Activated CD8-positive, alpha-beta memory T cell treated with anti-CD3 and anti-CD28 coated beads for 1 hour (primary cell): ENCODE data around the gene AP1AR.
"Not testable (repeated sequence)": the region's sequence is repeated elsewhere in the genome, so short reads cannot be mapped to it uniquely, and the experiment has no call there.

Experiments
- DNase-seq, 2 donors: peaks; one replicate each; pipeline ENCODE4 v3.0.0-alpha.2; 2020; ENCODE audit warnings: low read depth in 1 of 2; ENCODE audit errors: extremely low read depth in 1 of 2

AP1AR gene, protein sequence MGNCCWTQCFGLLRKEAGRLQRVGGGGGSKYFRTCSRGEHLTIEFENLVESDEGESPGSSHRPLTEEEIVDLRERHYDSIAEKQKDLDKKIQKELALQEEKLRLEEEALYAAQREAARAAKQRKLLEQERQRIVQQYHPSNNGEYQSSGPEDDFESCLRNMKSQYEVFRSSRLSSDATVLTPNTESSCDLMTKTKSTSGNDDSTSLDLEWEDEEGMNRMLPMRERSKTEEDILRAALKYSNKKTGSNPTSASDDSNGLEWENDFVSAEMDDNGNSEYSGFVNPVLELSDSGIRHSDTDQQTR

DNA sequence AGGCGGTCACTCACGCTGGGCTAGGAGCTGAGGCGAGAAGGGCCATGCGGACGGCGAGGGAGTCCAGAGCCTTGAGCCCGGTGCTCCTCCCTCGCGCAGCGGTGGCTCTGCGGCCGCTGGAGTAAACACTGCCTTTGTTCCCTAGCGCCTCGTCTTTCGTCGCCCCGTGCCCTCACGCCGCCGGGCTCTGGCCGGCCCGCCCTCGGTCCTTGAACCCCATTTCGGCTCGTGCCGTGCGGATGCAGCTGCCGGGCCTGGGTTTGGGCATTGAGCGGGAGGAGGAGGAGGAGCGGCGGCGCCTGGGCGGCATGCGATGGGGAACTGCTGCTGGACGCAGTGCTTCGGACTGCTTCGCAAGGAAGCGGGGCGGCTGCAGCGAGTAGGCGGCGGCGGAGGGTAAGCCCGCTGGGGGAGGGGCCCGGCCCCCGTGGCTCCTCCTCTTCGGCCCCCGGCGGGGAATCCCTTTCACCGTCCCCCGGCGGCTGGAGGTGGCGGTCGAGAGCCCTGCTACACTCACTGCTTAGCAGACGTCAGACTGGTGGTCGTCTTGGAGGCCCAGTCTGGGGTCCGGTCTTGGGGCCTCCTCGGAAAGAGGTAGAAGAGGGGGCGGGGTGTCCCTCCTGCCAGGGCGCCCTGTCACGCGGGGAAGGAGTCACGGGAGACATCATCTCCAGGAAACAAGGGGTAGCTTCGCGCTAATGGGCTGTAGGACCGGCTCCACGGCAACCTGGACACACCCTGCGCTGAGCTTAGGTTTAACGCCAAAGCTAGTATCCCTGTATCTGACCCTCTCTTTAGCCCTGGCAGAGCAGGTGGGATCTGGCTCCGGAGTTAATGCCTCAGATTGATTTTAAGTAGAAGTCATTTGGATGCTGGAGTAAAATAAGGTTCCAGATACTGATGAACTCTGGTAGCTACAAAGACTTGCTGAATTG is at the start of gene AP1AR:
TSS of gene AP1AR (plus strand) at position 9 of the 935 bp plus-strand sequence. CDS start at position 314, 305 bp downstream.
- peak; percentile 40 to 73 for DNase-seq

DNA sequence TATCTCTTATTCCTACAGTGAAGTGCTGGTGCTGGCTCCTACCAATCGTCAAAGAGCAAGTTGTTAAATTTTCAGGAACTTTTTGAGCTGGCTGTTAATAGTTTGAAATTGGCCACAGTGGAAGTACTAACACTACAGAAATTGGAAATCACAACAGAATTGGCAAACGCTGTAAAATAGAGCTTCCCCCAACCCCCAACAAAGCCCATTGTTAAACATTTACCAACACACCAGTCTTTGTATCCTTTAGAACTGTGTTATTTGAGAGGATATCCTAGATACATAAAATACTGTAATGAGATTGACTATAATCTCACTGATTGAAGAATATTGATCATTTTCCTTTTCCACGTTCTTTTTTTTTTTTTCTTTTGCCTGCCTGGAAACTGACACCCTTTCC is 49.0 kb upstream of the AP1AR start:
- DNase-seq: no peak

DNA sequence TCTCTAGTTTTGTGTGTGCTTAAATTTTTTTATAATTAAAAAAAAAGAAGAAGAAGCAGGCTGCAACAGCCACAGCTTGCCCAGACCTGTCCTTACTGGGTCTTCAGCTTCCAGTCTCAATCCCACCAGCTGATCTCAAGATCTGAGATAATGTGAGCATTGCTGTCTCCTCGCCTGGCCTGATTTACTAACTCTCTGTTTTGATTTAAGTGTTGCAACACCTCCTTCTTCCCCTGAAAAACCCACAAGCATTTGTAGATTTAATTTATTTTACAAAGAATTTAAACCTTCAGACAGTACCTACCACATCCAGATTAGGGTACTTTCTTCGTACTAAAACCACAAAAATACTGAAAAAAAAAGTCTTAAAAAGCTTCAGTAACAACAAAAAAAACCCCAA is 48.3 kb upstream of the AP1AR start:
- no peak for DNase-seq

DNA sequence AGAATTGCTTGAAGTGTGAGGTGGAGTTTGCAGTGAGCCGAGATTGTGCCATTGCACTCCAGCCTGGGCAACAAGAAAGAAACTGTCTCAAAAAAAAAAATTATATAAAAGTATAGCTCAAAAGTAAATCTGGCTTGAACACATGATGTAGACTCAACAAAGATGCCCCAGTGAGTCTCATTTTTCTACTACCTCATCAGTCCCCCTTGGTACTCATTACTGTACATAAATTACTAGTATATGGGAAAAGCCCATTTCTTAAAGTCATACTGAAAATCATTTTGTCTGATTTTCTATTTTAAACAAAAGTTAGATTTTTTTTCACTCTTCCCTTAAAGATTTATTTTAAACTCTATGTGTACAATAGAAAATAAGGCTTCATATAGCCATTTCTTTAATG is 47.1 kb upstream of the AP1AR start:
- no peak for DNase-seq

DNA sequence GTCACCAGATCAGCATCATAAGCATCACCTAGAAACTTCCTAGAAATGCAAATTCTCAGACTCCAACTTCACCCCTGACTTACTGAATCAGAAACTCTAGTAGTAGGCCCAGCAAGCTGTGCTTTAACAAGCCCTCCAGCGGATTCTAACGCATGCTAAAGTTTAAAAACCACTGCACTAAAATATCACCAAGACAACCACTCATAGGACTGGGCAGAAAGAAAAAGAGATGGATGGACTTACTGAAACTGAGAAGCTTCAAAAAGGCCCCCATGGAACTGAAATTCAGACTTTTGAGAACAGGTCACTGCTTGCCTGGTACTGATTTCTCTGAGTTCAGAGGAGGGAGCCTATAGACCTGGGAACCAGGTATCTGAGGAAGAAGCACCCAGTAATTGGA is 46.3 kb upstream of the AP1AR start:
- DNase-seq: no peak

DNA sequence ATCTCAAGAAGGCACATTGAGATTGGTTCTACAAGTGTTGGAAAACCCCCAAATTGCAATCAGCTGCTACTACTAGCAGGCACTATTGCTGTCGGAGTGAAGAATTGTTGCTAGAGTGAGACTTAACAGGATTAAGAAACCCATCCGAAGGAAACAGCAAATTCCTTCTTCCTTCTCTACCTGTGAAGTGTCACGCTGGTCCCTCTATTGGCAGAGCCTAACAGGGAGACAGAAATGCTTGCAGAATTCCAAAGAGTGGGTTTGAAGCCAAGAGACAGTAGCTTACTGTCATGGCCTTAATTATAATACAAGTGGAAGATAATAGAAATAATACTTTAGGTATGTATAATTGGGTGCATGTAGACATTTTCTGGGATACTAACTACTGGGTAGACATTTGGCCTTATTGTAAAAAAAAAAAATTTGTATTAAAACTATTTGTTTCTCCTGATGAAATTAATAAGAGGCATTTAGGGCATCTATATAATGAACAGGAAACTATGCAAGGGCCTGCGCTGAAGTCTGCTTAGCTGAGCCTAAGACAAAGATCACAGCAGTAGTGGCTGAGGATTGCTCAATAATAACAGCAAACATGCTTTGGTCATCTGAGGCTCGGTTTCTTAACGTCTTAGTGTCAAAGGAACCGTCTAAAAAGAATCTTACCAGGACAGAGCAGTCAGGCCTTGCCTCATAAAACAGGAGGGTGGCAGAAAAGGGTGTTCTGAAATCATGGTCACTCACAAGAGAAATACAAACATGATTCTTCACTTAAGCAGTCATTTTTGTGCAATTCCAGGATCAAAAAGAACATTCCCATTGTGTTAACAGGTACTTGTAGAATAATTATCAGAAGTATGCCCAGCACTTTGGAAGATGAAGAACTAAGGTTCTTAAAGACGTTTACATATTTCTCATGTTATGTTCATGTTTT is 45.6 kb upstream of the AP1AR start:
- DNase-seq: no peak

DNA sequence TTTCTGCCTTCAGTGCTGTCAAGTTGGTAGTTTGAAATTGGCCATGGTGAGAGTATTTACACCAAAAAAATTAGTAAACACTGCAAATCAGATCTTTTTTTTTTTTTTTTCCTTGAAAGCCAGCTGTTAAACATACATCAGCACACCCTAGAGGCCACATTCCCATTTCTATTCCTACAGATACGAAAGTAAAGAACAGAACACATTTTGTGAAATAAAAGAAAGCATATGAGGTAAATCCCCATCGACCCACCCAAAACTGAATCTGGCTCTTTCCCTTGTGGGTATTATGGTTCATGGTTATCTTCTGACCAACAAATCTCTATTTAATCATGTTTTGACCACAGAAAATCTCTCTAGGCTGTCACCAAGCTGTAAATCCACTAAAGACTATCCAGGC is 41.8 kb upstream of the AP1AR start:
- DNase-seq: no peak

DNA sequence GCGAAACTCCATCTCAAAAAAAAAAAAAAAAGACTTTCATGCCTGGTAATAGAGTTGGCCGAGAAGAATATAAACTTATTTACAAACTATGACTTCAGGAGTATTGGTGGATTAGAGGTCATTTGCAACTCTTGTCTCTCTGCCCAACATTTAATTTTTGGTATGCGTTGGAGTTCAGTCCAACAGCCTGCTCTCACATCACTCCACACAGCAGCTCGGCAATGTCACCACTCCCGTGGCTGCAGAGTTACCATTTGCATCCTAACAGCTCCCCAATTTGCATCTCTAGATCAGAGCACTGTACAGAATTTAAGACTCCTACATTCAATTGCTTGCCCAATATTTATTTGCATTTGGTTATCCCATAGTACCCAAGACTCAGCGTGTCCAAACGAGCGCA is 40.9 kb upstream of the AP1AR start:
- no peak for DNase-seq

DNA sequence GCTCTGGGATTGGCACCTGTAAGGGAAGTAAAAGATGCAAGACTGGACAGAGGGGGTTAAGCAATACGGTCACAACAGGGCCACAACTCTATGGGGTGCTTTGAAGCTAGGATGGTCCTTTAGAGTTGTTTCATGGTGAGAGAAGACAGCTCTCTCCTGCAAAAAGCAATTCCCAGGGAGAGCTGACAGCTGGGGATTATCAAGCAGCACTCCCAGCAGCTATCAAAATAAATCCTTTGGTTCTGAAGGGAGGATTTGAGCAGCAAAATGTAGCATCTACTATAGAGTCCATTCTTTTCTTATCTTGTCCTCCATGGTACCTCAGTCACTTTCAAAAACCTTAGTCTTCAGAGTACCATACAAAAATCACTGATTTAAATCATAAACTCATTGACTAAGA is 35.1 kb upstream of the AP1AR start:
- no peak for DNase-seq

DNA sequence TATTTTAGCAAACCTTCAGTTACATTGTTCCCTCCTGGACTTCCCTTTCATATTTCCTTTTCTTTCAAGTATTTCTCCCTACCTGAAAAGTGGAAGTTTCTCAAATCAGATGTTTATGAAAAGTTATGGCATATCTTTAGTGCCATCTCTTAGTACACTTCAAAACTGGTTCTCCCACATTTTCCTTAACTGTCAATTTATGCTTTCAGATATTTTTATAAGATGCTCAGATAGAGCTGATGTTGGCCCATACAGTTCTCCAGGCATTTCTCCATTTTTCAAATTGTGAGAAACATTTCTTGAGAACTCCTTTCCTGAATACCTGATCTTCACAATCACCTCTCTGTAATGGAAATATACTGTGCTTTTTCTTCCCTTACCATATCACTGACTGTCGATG is 32.5 kb upstream of the AP1AR start:
- DNase-seq: no peak

DNA sequence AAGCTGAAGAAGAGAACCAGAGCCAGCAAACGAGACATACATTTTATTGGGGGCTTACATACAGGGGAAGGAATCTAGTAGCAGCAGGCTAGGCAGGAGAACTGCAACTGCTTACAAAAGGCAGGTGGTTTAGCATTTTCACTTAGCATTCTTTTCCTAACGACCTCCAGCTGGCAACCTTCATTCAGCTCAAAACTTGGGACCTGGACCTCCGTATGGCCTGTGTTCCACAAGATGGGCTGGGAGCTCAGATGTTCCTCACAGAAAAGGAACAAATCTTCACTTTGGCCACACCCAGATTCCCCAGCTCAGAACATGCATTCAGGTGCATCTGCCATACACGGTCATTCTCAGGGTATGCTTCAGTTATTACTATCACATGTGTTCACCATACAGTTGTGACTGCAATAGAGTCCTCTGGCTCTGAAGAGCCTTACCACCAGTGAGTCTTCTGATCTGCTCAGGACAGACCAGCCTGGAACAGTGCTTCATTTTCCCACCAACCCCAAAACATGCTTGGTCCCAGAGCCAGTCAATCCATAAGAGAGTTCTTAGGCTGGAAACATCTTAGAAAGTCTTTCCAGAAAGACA is 29.6 kb upstream of the AP1AR start:
- DNase-seq: no peak

DNA sequence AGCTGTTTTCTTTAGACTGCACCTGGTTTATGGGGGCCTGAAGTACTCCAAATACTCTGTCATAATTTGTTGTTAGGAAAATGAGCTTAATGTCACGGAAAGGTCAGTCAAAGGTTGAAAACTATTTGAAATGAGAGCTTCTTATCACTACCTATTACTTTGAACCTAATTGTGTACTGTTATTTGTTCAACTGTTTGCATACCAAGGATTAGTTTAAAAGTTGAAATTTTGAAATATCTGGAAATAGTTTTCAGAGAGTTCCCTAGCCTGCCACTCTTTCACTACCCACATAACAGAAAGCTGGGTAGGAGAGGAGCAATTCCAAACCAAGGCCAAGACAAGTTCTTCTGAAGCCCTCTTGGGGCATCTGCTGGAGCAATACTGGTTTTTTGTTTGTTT is 28.0 kb upstream of the AP1AR start:
- no peak for DNase-seq

DNA sequence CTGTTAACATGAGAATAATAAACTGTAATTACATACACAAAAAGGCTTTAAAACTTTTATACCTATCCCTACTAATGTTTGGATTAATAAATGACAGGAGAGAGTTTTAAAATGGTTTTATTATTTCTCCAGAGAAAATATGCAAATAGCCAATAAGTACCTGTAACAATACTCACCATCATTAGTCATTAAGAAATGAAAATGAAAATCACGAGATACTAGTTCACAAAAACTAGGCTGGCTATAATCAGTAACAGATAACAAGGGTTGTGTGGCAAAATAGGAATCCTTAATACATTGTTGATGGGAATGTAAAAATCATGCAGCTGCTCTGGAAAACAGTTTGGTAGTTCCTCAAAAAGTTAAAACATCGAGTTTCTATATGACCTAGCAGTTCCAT is 25.2 kb upstream of the AP1AR start:
- DNase-seq: no peak

DNA sequence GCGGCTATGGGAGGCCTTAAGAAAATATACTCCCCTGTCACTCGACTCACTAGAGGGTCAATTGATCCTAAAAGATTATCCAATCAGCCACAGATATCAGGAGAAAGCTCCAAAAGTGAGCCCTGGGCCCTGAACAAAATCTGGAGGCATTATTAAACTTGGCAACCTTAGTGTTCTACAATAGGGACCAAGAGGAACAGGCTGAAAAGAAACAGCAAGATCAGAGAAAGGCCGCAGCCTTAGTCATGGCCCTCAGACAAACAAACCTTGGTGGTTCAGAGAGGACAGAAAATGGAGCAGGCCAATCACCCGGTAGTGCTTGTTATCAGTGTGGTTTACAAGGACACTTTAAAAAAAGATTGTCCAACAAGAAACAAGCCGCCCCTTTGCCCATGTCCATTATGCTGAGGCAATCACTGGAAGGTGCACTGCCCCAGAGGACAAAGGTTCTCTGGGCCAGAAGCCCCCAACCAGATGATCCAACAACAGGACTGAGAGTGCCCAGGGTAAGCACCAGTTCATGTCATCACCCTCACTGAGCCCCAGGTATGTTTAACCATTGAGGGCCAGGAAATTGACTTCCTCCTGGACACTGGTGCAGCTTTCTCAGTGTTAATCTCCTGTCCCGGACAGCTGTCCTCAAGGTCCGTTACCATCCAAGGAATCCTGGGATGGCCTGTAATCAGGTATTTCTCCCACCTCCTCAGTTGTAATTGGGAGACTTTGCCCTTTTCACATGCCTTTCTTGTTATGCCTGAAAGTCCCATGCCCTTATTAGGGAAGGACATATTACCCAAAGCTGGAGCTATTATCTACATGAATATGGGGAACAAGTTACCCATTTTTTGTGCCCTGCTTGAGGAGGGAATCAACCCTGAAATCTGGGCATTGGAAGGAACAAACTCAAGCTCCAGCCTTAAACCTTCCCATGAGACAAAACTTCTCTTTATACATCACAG is 23.2 kb upstream of the AP1AR start:
- DNase-seq: not testable (repeated sequence)

DNA sequence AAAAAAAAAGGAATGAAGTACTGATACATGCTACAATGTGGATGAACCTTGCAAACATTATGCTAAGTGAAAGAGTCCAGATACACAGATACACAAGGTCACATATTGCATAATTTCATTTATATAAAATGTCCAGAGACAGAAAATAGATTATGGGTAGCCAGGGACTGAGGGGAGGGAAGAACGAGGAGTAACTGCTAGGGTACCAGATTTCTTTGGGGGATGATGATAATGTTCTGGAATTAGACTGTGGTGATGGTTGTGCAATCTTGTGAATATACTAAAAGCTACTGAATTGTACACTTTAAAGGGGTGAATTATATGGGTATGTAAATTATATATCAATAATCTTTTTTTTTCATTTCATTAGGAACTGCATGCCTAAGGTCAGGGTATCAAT is 20.8 kb upstream of the AP1AR start:
- DNase-seq: no peak

DNA sequence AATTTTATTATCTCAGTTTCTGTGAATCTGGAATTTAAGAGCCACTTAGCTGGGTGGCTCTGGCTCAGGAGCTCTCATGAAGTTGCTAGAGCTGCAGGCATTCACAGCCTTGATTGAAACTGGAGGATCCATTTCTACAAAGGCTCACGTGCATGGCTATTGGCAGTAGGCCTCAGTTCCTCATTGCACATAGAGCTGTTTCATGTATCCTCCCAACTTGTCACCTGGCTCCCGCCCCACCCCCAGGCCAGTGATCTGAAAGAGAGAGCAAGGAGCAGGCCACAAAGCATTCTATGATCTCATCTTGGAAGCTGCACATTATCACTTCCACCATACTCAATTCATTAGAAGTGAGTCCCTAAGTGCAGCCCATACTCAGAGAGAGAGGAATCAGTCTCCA is 18.5 kb upstream of the AP1AR start:
- DNase-seq: no peak

DNA sequence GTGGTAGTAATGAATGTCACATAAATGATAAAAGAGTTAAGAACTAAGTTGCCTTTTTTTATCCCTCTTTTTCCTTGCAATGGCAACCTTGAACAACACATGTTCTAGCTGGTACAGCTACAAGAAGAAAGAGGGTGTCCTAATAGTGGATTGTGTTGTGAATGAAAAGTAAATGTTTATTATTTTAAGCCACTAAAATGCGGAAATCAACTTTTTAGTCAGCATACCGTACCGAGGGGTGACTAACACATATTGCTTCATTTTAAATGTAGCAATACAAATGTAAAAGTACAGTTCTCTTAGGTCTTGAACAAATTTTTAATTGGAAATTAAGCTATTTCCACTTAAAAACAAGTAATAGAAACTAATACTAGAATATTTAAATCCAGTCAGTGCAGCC is 17.7 kb upstream of the AP1AR start:
- DNase-seq: no peak

DNA sequence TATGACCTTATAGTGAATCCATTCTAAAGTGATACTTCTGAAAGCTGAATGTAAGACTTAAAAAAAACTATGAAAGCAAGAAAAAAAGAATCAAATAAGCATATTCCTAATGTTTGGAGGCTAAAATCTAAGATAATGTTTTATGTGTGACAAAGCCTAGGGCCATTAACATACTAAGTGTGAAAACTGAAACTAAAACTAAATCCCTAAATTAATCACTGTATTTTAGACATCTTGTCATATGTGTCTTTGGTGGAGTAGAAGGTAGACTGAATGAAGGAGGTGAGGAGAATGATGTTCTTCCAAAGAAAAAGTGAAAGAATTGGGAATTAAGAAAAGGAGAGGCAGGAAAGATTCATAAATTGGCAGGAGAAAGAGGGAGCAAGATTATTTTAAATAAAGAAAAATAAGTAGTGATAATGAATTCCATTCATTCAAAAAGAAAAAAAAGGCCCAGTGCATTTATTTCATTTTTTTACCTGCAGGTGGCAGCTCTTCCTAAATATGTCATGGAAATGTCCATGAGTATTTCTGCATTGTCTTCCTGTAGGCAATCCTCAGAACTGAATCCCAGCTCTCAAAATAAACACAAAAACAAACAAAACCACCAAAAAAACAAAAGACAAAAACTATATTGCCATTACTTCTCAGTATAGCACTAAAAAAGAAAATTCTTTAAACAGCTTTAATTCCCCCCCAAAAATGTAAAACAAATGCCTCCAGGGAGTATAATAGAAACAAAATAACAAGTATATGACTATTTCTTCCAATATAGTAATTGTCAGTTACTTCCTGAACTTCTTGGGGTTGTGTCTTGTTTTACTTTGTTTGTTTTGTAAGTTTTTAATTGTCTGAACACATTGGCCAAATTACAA is 17.0 kb upstream of the AP1AR start:
- DNase-seq: no peak
